Pancreas (tissue), 10 donors: ENCODE results near the gene LSAMP. TPM values are rescaled to one million over a fixed set of nuclear protein-coding genes. Genes with fewer than 3 reads are reported as not detected.
"Not testable (repeated sequence)": the region's sequence is repeated elsewhere in the genome, so short reads cannot be mapped to it uniquely, and the experiment has no call there.

Experiments
- ATAC-seq, 4 donors: fragments of 200-7000 bp; cut with Tn5 transposase; one replicate each; pipeline versions ENCODE4 v1.8.0 to v1.9.1; 2020; ENCODE audit warnings: mild to moderate bottlenecking in 4 of 4, moderate library complexity in 4 of 4
- DNase-seq, 6 donors: peaks; one replicate each; pipeline ENCODE4 v3.0.0-alpha.2; 2020
- FAIRE-seq: peaks from 2 replicates; lab custom pipeline; 2012; peaks lifted over from hg19 to GRCh38; lab: Jason Lieb, UNC
- H3K27ac ChIP-seq, 4 donors: fragments of 200-600 bp; sonication (generic); 1 replicate in 3 of 4; 2 replicates in 1 of 4; pipeline versions ENCODE4 v1.5.0 to v1.8.0; 2020
- H3K27me3 ChIP-seq, 4 donors: fragments of 200-600 bp; one replicate each; pipeline ENCODE4 v1.8.0; 2021
- H3K36me3 ChIP-seq, 3 donors: fragments of 200-600 bp; sonication (generic) in 1 of 3; one replicate each; pipeline versions ENCODE4 v1.5.0 to v1.8.0; 2020 to 2021
- H3K4me1 ChIP-seq, 3 donors: fragments of 200-600 bp; one replicate each; pipeline ENCODE4 v1.8.0; 2021
- H3K4me3 ChIP-seq, 4 donors: fragments of 200-600 bp; sonication (generic) in 2 of 4; one replicate each; pipeline versions ENCODE4 v1.5.0 to v1.8.0; 2020 to 2021
- H3K9me3 ChIP-seq, 4 donors: fragments of 200-600 bp; one replicate each; pipeline ENCODE4 v1.8.0; 2021
- WGBS, 2 donors: extraction: QIAGEN DNeasy Blood & Tissue Kit; methylation state at CpG; one replicate each; pipeline ENCODE4 v1.1.7; 2013; 5-methylcytosine and 5-hydroxymethylcytosine counted together
- intact Hi-C, 3 donors: fragments of 100-400 bp; cut with DNase I; formaldehyde crosslinking; loops; one replicate each; pipeline versions ENCODE4 v1.11.1 to v1.14.2; 2022
- polyA plus RNA-seq, 2 donors: library from polyadenylated mRNA; stranded (reverse); fragments of 200-250 nt; gene quantifications; one replicate each; pipeline ENCODE4 v1.2.3, GENCODE V29; 2013
- total RNA-seq, 6 donors: library from RNA; stranded (reverse); fragmentation: NEBNext Ultra II Directional in 4 of 6; extraction: Animal tissue kit (Norgen Biotek cat#: 25700) in 4 of 6; gene quantifications; one replicate each; pipeline versions ENCODE4 v1.2.1 to v1.2.4, GENCODE V29; 2021 to 2023
- TF ChIP-seq, protein P1 (sequence below), 4 donors: fragments of 200-600 bp; sonication (generic) in 3 of 4; IDR thresholded peaks; one replicate each; pipeline versions ENCODE4 v1.5.0 to v1.8.0; 2021; ENCODE audit warnings: antibody characterized with exemption in 4 of 4
- donor health status: healthy with polysubstance abuse.
- donor health status: DM: no; HTN: no; CAD: no; lungs with moderate emphysema.
- donor health status: DM: no; HTN: no; CAD: no.
- donor health status: control.
- donor health status: control.
- donor health status: Bipolar disorder and iron deficiency.
- donor health status: DM: yes; HTN: yes; CAD: no.
- donor health status: DM: no; HTN: no; CAD: no.
- donor health status: DM: no; HTN: no; CAD: no.
- donor health status: DM: yes; HTN: yes; CAD: no.

The LSAMP gene
- total and polyA plus RNA-seq, 8 donors, result 0.51 to 5.5 (median 1.5) TPM

DNA sequence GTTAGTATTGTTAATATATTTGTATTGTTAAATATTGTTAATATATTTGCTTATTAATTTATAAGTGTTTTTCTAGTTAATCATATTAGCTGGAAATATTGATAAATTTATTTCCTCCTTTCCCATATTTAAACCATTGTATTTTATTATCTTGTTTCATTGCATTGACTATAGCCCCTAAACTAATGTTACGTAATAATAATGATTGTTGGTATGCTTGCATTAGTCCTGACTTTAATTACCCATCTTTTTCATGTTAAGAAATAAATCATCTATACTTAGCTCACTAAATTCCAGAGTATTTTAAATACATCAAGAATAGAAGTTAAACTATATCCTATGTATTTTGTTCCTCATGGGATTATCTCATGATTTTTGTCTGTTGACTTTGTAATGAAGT, 368.2 kb downstream of the LSAMP start:
- no peaks in the 10 kb centered on the region for H3K4me1 ChIP-seq
- intact Hi-C loops, result no loop called here
- no peaks in the 10 kb centered on the region for H3K27me3 ChIP-seq
- no peak overlapping the region for H3K4me3 ChIP-seq
- TF ChIP-seq, protein P1, sequence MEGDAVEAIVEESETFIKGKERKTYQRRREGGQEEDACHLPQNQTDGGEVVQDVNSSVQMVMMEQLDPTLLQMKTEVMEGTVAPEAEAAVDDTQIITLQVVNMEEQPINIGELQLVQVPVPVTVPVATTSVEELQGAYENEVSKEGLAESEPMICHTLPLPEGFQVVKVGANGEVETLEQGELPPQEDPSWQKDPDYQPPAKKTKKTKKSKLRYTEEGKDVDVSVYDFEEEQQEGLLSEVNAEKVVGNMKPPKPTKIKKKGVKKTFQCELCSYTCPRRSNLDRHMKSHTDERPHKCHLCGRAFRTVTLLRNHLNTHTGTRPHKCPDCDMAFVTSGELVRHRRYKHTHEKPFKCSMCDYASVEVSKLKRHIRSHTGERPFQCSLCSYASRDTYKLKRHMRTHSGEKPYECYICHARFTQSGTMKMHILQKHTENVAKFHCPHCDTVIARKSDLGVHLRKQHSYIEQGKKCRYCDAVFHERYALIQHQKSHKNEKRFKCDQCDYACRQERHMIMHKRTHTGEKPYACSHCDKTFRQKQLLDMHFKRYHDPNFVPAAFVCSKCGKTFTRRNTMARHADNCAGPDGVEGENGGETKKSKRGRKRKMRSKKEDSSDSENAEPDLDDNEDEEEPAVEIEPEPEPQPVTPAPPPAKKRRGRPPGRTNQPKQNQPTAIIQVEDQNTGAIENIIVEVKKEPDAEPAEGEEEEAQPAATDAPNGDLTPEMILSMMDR (IDR thresholded peaks at IDR 0.05), result no peak
- no peak overlapping the region for H3K27ac ChIP-seq
- no peak for DNase-seq
- H3K9me3 ChIP-seq, result no peaks in the 10 kb centered on the region
- H3K36me3 ChIP-seq, result no peaks in the 10 kb centered on the region
- no peak for FAIRE-seq
- ATAC-seq, result no peak
- WGBS, 2 donors, result 89 to 100% methylated on average over 1 of the region's 1 CpG

- H3K9me3 ChIP-seq, H3K4me3 ChIP-seq, H3K36me3 ChIP-seq, DNase-seq, H3K4me1 ChIP-seq, ATAC-seq, intact Hi-C loops, H3K27ac ChIP-seq, FAIRE-seq, H3K27me3 ChIP-seq: not testable (repeated sequence)
- WGBS, 2 donors, result 79% methylated on average over 8 of the region's 8 CpGs
These were observed 374.6 kb downstream of the LSAMP start for GRCh38 chr3:116070516-116071278.

DNA sequence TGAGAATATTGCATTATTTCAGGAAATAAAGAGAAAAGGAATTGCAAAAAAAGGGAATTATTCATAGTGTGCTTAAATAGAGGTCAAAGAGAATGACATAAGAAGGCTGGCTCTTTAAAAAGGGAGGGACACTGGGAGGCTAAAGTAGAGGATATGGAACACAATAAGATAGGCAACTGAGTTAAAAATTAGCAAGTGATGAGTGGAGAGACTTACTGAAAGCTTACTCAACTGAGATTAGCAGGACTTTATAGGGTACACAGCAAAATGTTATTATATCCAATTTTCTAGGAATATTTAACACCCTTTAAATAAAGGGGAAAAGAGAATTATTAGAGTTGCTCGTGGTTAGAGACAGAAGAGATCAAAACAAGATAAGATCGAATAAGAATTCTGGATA, 375.2 kb downstream of the LSAMP start:
- DNase-seq, result no peak
- intact Hi-C loops, result no loop called here
- ATAC-seq, result no peak
- no peaks in the 10 kb centered on the region for H3K27me3 ChIP-seq
- H3K9me3 ChIP-seq, result no peaks in the 10 kb centered on the region
- H3K4me3 ChIP-seq, result no peak overlapping the region
- no peaks in the 10 kb centered on the region for H3K36me3 ChIP-seq
- H3K4me1 ChIP-seq, result no peaks in the 10 kb centered on the region
- TF ChIP-seq, protein P1 (IDR thresholded peaks at IDR 0.05), result no peak
- 42 to 57% methylated on average over 2 of the region's 2 CpGs for WGBS, 2 donors
- H3K27ac ChIP-seq, result no peak overlapping the region
- no peak for FAIRE-seq

DNA sequence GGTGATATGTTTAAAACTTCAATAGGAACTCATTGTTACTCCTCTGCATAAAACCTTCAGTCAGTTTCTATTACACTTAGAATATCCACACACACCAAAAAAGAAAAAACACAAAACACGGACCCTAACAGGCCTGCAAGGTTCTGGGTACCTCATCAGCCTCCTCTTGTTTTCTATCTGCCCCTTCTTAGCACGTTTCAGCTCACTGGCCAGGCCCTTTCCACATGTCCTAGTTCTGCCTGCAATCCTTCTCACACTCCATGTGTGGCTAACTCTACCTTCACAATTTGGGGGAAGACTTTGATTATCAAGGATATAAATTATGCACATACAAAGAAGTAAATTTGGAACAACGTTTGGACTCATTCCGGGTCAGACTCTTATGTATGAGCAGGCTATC, 376.3 kb downstream of the LSAMP start:
- intact Hi-C loops, result no loop called here
- 65% methylated on average over 4 of the region's 4 CpGs for WGBS, 2 donors
- Histone ChIP-seq H3K27ac (no peak overlapping the region), H3K4me3 (no peak overlapping the region), H3K36me3 (no peaks in the 10 kb centered on the region), H3K27me3 (no peaks in the 10 kb centered on the region), H3K9me3 (no peaks in the 10 kb centered on the region), H3K4me1 (no peaks in the 10 kb centered on the region)
- FAIRE-seq, result no peak
- TF ChIP-seq, protein P1 (IDR thresholded peaks at IDR 0.05), result no peak
- no peak for ATAC-seq
- DNase-seq, result no peak

DNA sequence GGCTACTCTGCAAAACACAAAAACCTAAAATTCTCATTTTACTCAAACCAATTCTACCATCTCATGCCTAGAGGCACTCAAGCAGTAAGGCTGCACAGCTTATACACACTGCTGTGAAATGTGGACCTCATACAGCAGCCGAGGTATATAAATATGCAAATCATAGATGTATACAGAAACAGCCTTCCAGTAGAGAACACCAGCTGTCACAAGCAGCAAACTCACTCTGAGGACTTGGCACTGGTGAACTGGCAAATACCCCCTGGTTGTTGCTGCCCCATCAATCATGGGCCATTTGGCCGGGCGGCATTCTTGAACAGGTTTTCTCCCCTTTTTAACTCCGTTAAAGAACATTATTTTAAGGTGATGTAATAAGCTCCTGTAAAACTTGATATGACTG, 378.0 kb downstream of the LSAMP start:
- FAIRE-seq (no peak), ATAC-seq (no peak), DNase-seq (no peak)
- Histone ChIP-seq H3K9me3 (no peaks in the 10 kb centered on the region), H3K4me3 (no peak overlapping the region), H3K4me1 (no peaks in the 10 kb centered on the region), H3K27ac (no peak overlapping the region), H3K36me3 (no peaks in the 10 kb centered on the region), H3K27me3 (no peaks in the 10 kb centered on the region)
- 39 to 53% methylated on average over 4 of the region's 4 CpGs for WGBS, 2 donors
- intact Hi-C loops, result no loop called here
- TF ChIP-seq, protein P1 (IDR thresholded peaks at IDR 0.05), result no peak
